GM10248 (cell line): Measurements from ENCODE around the gene TBC1D17.

Experiments
- CTCF ChIA-PET: fragments of 300-600 bp; sonication (Branson Sonifier 250); formaldehyde crosslinking; extraction: SDS; loops from one replicate; lab custom pipeline; 2021; ENCODE audit warnings: antibody characterized with exemption; lab: Yijun Ruan, JAX
- POLR2A ChIA-PET: fragments of 350-650 bp; sonication (Branson Sonifier 250); formaldehyde crosslinking; extraction: SDS; loops from one replicate; lab custom pipeline; 2020; ENCODE audit warnings: antibody characterized with exemption; lab: Yijun Ruan, JAX
- DNase-seq: peaks from one replicate; pipeline ENCODE4 v3.0.0; 2012; ENCODE audit errors: extremely low spot score
- CTCF ChIP-seq: IDR thresholded peaks from 2 replicates; pipeline ENCODE4 v1.5.1; 2012; ENCODE audit warnings: mild to moderate bottlenecking, low read depth; ENCODE audit errors: extremely low read depth, missing control alignments, control extremely low read depth

TBC1D17 gene

GRCh38 chr19:49846408-49846807, 31.1 kb upstream of the TBC1D17 start:
- ChIA-PET CTCF (no interaction called here), POLR2A (no interaction called here)
- TF ChIP-seq CTCF = no peak
- no peak for DNase-seq

- CTCF ChIA-PET = no interaction called here
- TF ChIP-seq CTCF = no peak
- DNase-seq = no peak
- POLR2A ChIA-PET = interaction anchor here (0.6 kb wide), 1 partner anchor 161 kb away, joined by 3 read pairs; no protein-coding TSS in a partner anchor
Observed at GRCh38 chr19:49847731-49848696, 29.5 kb upstream of the TBC1D17 start.

GRCh38 chr19:49848938-49849337, 28.6 kb upstream of the TBC1D17 start:
- POLR2A ChIA-PET = interaction anchor here (0.6 to 2.4 kb wide), 2 partner anchors 20 to 162 kb away, joined by 3 to 11 read pairs; no protein-coding TSS in a partner anchor
- CTCF ChIA-PET = interaction anchor here (1.0 kb wide), 1 partner anchor 12 kb away, joined by 3 read pairs; no protein-coding TSS in a partner anchor
- no peak for TF ChIP-seq CTCF
- no peak for DNase-seq

GRCh38 chr19:49849433-49850220, 27.9 kb upstream of the TBC1D17 start:
- ChIA-PET CTCF (interaction anchor here (1.0 to 1.5 kb wide), 4 partner anchors 11 to 41 kb away, joined by 3 to 4 read pairs (median 4); no protein-coding TSS in a partner anchor), POLR2A (interaction anchor here (0.6 to 2.4 kb wide), 2 partner anchors 20 to 22 kb away, joined by 8 to 11 read pairs; no protein-coding TSS in a partner anchor)
- DNase-seq = no peak
- no peak for TF ChIP-seq CTCF

- DNase-seq = no peak
- ChIA-PET CTCF (interaction anchor here (0.7 to 1.5 kb wide), 4 partner anchors 11 to 40 kb away, joined by 3 to 4 read pairs (median 4); no protein-coding TSS in a partner anchor), POLR2A (interaction anchor here (0.5 to 2.4 kb wide), 4 partner anchors 19 to 969 kb away, joined by 5 to 11 read pairs (median 8); no protein-coding TSS in a partner anchor)
- no peak for TF ChIP-seq CTCF
Observed at GRCh38 chr19:49850221-49850486, 27.3 kb upstream of the TBC1D17 start.
